SK-N-DZ (cell line): ENCODE results near the gene PARL.
"Not testable (repeated sequence)": the region's sequence is repeated elsewhere in the genome, so short reads cannot be mapped to it uniquely, and the experiment has no call there.

Source experiments
- DNase-seq: peaks from one replicate; pipeline ENCODE4 v3.0.0-alpha.2; 2015; ENCODE audit warnings: low spot score
- small RNA-seq, 2 experiments: library from RNA; depleted of rRNA; stranded (forward); fragments of <200 nt; gene quantifications; one replicate each; pipeline ENCODE3, GENCODE V24; 2014

Gene PARL

DNA sequence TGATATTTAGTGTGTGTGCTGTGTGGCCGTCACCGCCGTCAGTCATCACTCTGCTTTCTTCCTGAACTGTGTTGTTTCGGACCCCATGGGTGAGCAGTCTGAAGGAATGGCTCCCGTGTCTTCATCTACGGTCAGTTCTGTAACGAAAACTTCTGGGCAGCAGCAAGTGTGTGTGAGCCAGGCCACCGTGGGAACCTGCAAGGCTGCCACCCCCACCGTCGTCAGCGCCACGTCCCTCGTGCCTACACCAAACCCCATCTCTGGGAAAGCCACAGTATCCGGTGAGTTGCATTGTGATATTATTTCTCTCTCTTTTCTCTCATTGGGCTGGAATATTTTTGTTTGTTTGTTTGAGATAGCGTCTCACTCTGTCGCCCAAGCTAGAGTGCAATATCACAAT is 94.0 kb downstream of the PARL start:
- DNase-seq: no peak

GRCh38 chr3:183789826-183790225 is 94.9 kb downstream of the PARL start:
- no peak for DNase-seq

GRCh38 chr3:183784503-183784902 is 100.2 kb downstream of the PARL start:
- not testable (repeated sequence) for DNase-seq

DNA sequence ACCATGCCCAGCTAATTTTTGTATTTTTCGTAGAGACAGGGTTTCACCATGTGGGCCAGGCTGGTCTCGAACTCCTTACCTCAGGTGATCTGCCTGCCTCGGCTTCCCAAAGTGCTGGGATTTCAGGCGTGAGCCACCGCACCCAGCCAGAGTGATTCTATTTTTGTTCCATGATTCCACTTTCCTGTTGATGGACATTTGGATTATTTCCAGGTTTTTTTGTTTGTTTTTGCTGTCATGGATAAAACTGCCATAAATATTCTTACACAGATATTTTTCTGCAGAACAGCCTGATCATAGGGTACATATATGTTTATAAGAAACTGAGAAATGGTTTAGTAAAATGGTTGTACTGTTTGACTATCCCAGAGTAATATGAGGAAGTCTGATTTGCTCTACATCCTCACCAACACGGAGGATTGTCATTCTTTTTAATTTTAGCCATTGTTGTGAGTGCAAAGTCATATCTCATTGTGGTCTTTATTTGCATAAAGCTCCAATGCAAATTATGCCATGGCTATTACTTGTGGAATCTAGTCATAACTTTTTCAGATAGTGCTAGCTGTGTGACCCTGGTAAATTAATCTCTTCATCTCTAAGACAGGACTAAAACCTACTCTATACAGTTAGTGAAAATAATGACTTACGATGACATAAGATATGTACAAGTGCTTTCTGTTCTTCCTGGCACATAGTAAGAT is 102.0 kb downstream of the PARL start:
- no peak for DNase-seq

DNA sequence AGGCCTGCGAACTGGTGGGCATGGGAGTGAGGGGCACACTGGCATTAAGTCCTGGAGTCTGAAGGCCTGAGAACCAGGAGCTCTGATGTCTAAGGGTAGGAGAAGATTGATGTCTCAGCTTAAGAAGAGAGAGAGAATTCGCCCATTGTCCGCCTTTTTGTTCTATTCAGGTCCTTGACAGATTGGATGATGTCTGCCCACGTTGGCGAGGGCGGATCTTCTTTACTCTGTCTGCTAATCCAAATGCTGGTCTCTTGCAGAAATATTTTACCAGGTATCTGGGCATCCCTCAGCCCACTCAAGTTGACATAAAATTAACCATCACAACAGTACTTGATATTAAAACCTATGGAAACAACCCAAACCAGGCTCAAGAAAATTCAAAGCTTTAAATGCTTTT is 103.4 kb downstream of the PARL start:
- DNase-seq: no peak

- no peak for DNase-seq
Measured at GRCh38 chr3:183779896-183780465, 104.7 kb downstream of the PARL start.

Small RNA genes lying within 50 kb of the gene (small RNA-seq; reads per million reads assigned to genes)
- gene MIR4448: 0 reads per million in 2 experiments
